Activated CD4-positive, alpha-beta memory T cell treated with anti-CD3 and anti-CD28 coated beads, Interleukin-2, amount 10 ng/mL, durations not matched to agents 7 days and 5 days (primary cell): ENCODE data around the gene CAPN9. TPM values are rescaled to one million over a fixed set of nuclear protein-coding genes. Genes with fewer than 3 reads are reported as not detected.

Experiments
- CTCF ChIA-PET: fragments of 350-600 bp; sonication (Branson Sonifier 250); formaldehyde crosslinking; loops from one replicate; lab custom pipeline; 2021; ENCODE audit warnings: antibody characterized with exemption, inconsistent platforms; lab: Charles Lee
- POLR2A ChIA-PET: fragments of 350-600 bp; sonication (Branson Sonifier 250); formaldehyde crosslinking; loops from one replicate; lab custom pipeline; 2021; ENCODE audit warnings: antibody characterized with exemption; lab: Charles Lee
- DNase-seq: peaks from one replicate; pipeline ENCODE4 v3.0.0-alpha.2; 2020
- H3K27ac Mint-ChIP-seq: one replicate; pipeline ENCODE4 v1.8.0; 2021; ENCODE audit warnings: mild to moderate bottlenecking, mixed read lengths
- H3K27me3 Mint-ChIP-seq: one replicate; pipeline ENCODE4 v1.8.0; 2021; ENCODE audit warnings: mixed read lengths
- H3K36me3 Mint-ChIP-seq: one replicate; pipeline ENCODE4 v1.8.0; 2021; ENCODE audit warnings: low read depth, mixed read lengths
- H3K4me1 Mint-ChIP-seq: one replicate; pipeline ENCODE4 v1.8.0; 2021; ENCODE audit warnings: mixed read lengths
- H3K4me3 Mint-ChIP-seq: one replicate; pipeline ENCODE4 v1.8.0; 2021; ENCODE audit warnings: mild to moderate bottlenecking, mixed read lengths
- H3K9me3 Mint-ChIP-seq: one replicate; pipeline ENCODE4 v1.8.0; 2021; ENCODE audit warnings: mixed read lengths
- total RNA-seq, 2 experiments: library from RNA; stranded (reverse); gene quantifications; one replicate each; pipeline ENCODE4 v1.2.3, GENCODE V29; 2021

The CAPN9 gene
- total RNA-seq, 2 experiments from 2014 or later: not detected

DNA sequence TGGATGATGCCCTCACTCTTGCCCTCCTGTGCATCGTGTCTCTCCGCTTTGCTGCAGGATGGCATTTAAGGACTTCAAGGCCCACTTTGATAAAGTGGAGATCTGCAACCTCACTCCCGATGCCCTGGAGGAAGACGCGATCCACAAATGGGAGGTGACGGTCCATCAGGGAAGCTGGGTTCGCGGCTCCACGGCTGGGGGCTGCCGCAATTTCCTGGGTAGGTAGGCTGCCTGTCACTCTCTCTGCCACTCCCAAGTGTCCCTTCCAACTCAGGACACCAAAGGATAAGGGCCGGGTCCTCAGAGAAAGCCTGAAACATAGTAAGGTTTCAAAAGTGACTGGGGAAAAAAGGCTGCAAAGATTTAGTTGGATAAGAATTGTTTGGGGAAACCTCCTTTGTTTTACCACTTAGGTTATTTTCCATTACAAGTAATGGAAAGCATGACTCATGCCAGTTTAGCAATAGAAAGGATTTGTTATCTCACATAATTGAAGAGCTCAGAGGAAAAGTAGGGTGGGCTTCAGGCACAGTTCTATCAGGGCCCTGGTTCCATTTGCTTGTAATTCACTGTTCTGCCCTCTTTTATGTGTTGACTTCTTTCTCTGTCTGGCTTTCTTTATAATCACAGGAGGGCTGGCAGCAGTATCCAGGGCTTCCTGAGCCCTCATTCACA is 31.9 kb downstream of the CAPN9 start:
- no peaks in the 10 kb centered on the region for H3K36me3 Mint-ChIP-seq
- no peak for DNase-seq
- peaks cover 13% of the 10 kb centered on the region for H3K27me3 Mint-ChIP-seq
- no peak overlapping the region for H3K4me3 Mint-ChIP-seq
- no peaks in the 10 kb centered on the region for H3K9me3 Mint-ChIP-seq
- ChIA-PET CTCF (no interaction called here), POLR2A (no interaction called here)
- H3K27ac Mint-ChIP-seq: no peak overlapping the region
- H3K4me1 Mint-ChIP-seq: no peaks in the 10 kb centered on the region

DNA sequence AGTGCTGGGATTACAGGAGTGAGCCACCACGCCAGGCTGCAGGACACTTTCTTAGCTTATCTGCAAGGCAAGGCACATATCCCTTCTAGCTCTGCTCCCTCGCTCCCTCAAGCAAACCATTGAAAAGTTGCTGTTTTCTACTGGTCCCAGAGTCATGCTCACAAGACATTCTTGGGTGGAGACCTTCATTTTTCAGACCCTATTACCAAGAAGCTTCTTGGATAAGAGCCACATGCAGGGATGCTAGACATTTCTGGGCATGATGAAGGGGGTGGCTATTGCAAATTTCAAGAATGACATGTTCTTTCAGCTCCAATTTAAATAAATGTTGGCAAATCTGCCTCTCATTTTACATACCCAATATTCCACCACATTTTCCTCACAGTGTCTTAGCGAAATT is 33.9 kb downstream of the CAPN9 start:
- Mint-ChIP-seq H3K4me1 (no peaks in the 10 kb centered on the region), H3K9me3 (no peaks in the 10 kb centered on the region), H3K27ac (no peak overlapping the region), H3K27me3 (peaks cover 12% of the 10 kb centered on the region), H3K36me3 (no peaks in the 10 kb centered on the region), H3K4me3 (no peak overlapping the region)
- ChIA-PET POLR2A (no interaction called here), CTCF (no interaction called here)
- DNase-seq: no peak

DNA sequence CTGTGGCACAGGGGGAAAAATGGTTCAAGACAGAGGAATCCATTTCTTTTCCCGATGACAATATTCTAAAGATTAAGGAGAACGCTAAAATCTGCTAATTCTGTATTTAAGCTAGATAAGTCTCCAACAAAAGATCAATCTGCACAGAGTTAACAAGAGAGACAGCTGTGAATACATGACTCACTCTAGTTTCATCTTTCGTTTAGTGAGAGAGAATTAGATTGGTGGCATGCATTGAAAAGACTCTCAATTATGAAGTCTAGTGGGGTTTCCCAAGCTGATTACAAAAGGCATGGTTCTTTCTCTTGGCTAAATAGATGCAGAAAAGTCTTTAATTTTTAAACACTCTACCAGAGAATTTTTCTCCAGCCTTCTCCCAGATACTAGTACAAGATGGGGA is 34.4 kb downstream of the CAPN9 start:
- DNase-seq: no peak
- CTCF ChIA-PET: no interaction called here
- H3K27ac Mint-ChIP-seq: no peak overlapping the region
- POLR2A ChIA-PET: no interaction called here
- peaks cover 8% of the 10 kb centered on the region for H3K27me3 Mint-ChIP-seq
- H3K4me1 Mint-ChIP-seq: no peaks in the 10 kb centered on the region
- no peaks in the 10 kb centered on the region for H3K36me3 Mint-ChIP-seq
- H3K9me3 Mint-ChIP-seq: no peaks in the 10 kb centered on the region
- no peak overlapping the region for H3K4me3 Mint-ChIP-seq

DNA sequence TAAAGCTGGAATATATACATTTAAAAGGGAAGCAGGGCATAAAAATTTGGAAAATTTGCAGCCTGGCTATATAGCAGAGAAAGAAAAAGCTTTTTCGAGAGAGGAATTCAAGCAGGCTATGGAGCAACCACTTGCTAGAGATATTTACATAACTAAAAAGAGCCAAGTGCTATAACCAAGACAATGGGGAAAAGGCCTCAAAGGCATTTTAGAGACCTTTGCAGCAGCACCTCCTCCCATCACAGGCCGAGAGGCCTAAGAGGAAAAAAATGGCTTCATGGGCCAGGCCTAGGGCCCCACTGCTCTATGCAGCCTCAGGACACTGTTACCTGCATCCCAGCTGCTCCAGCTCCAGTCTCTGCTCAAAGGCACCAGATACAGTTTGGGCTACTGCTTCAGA is 37.0 kb downstream of the CAPN9 start:
- ChIA-PET POLR2A (no interaction called here), CTCF (no interaction called here)
- no peak overlapping the region for H3K4me3 Mint-ChIP-seq
- no peaks in the 10 kb centered on the region for H3K9me3 Mint-ChIP-seq
- no peaks in the 10 kb centered on the region for H3K4me1 Mint-ChIP-seq
- peaks cover 8% of the 10 kb centered on the region for H3K27me3 Mint-ChIP-seq
- no peak overlapping the region for H3K27ac Mint-ChIP-seq
- no peaks in the 10 kb centered on the region for H3K36me3 Mint-ChIP-seq
- DNase-seq: no peak

DNA sequence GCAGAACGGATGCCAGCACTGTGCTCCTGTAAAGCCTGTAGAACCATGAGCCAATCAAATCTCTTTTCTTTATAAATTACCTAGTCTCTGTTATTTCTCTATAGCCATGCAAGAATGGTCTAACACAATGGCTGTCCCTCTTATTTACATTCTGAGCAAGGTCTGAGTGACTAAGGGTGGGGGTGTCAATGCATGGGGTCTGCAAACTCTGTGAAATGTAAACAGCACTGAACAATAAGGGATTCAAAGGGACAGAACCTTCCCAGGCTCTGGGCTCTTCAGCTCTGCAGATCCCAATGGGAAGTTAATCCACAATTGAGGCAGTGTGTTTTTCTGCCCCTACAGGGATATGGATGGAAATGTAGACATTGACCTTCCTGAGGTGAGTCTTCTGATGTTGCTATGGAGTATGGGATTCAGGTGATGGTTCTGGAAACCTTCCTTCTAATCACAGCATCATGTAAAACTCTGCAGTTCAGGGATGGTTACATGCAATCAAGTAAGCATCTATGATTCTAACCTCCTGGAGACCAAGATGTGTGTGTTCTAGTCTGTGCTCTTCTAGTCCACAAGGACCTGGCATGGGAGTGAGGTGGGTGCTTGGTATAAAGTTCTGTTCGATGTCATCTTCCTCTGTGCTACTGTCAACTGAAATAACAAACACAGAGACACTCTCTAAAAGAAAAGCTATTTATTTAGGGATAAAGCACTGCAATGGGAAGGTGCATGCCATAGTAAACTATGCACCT is 38.6 kb downstream of the CAPN9 start:
- POLR2A ChIA-PET: no interaction called here
- CTCF ChIA-PET: no interaction called here

DNA sequence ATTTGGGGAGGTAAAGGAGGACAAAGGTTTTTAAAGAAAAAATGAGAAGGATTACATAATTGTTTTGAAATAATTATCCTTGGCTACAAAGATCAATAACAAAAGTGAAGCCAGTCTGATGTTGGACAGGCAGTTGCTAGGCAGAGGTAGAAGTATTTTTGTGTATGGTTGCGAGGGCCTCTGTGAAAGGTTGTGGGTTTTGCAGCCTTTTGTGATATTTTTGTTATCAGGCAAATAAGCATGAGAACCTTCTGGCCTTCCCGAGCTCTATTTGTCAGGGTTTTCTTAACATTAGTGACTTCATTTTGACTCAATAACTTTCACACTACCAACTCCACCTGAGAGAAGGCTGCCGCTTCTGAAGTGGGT is 39.2 kb downstream of the CAPN9 start:
- Mint-ChIP-seq H3K4me3 (no peak overlapping the region), H3K9me3 (no peaks in the 10 kb centered on the region), H3K27me3 (no peaks in the 10 kb centered on the region), H3K36me3 (no peaks in the 10 kb centered on the region), H3K27ac (no peak overlapping the region), H3K4me1 (no peaks in the 10 kb centered on the region)
- CTCF ChIA-PET: no interaction called here
- DNase-seq: no peak
- POLR2A ChIA-PET: no interaction called here

More for the DNA sequence above, 38.6 kb downstream of the CAPN9 start:
- no peak for DNase-seq
- no peaks in the 10 kb centered on the region for H3K36me3 Mint-ChIP-seq
- H3K4me1 Mint-ChIP-seq: no peaks in the 10 kb centered on the region
- no peak overlapping the region for H3K27ac Mint-ChIP-seq
- no peaks in the 10 kb centered on the region for H3K9me3 Mint-ChIP-seq
- H3K4me3 Mint-ChIP-seq: no peak overlapping the region
- H3K27me3 Mint-ChIP-seq: no peaks in the 10 kb centered on the region

DNA sequence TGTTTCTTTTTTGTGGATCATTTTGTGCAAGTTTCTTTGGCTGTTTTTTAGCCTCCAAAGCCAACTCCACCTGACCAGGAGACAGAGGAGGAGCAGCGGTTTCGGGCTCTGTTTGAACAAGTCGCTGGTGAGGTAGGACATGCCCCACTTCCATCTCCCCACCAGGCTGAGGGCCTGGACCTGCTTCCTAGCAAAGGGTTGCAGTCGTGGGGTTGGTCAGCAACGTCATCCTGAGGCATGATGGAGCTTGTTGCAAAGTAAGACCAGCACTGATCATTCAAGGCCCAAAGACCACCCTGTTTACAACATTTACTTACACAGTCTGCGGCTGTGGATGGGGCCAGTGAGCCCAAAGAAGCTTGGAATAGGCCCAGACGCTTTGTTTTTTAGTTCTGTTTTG is 40.3 kb downstream of the CAPN9 start:
- Mint-ChIP-seq H3K36me3 (no peaks in the 10 kb centered on the region), H3K4me3 (no peak overlapping the region)
- CTCF ChIA-PET: no interaction called here

DNA sequence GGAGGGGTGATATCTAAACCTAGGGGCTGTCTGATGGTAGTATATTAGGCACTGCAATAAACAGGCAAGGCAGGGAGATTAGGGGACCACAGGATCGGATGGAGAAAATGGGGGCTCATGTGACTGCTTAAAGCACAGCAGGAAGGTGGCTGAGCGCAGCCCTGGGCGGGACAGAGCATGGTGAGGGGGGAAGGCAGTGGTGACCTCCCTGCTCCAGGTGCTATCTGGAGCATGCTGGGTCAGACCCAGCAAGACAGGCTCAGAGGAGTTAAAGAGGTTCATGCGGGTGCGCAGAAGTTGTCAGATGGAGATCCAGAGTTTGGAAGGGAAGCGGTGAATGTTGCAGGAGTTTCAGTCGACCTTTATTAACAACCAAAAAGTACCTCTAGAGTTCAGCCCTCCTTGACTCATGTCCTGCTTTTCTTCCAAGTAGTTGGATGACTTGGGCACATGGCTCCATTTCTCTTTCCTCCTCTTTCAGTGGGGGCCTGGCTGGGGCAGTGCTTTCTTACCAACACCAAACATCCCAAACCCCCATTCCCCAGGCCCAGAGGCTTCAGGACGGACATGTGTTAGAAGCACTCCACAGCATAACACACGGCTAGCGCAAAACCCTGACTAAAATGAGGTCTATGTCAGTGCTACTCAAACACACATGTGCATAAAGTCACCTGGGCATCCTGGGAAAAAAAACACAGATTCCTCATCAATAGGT is 41.5 kb downstream of the CAPN9 start:
- no peaks in the 10 kb centered on the region for H3K36me3 Mint-ChIP-seq
- no peak for DNase-seq
- no peaks in the 10 kb centered on the region for H3K4me1 Mint-ChIP-seq
- no peaks in the 10 kb centered on the region for H3K9me3 Mint-ChIP-seq
- no peak overlapping the region for H3K27ac Mint-ChIP-seq
- H3K27me3 Mint-ChIP-seq: peaks cover 2% of the 10 kb centered on the region
- POLR2A ChIA-PET: no interaction called here
- H3K4me3 Mint-ChIP-seq: no peak overlapping the region
- CTCF ChIA-PET: no interaction called here

More for the DNA sequence above, 40.3 kb downstream of the CAPN9 start:
- POLR2A ChIA-PET: no interaction called here
- H3K27ac Mint-ChIP-seq: no peak overlapping the region
- no peaks in the 10 kb centered on the region for H3K9me3 Mint-ChIP-seq
- no peaks in the 10 kb centered on the region for H3K4me1 Mint-ChIP-seq
- peaks cover 2% of the 10 kb centered on the region for H3K27me3 Mint-ChIP-seq
- DNase-seq: no peak

DNA sequence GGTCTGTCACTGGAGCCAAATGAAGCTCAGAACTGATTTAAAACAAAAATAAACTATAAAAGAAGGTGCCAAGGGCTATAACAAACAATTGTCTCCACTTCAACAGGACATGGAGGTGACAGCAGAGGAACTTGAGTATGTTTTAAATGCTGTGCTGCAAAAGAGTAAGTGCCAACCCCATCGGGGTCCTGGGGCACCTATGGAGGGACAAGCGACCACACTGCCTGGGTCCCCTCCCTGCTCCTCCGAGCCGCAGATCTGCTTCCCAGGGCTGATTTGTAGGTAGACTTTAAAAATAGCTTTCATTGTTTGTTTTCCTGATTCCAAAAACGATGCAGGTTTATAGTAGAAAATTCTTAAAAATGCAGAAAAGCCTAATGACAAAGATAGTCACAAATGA is 42.8 kb downstream of the CAPN9 start:
- no peaks in the 10 kb centered on the region for H3K36me3 Mint-ChIP-seq
- H3K4me1 Mint-ChIP-seq: no peaks in the 10 kb centered on the region
- no peak for DNase-seq
- H3K27me3 Mint-ChIP-seq: peaks cover 2% of the 10 kb centered on the region
- H3K27ac Mint-ChIP-seq: no peak overlapping the region
- POLR2A ChIA-PET: no interaction called here
- H3K4me3 Mint-ChIP-seq: no peak overlapping the region
- CTCF ChIA-PET: no interaction called here
- H3K9me3 Mint-ChIP-seq: no peaks in the 10 kb centered on the region

DNA sequence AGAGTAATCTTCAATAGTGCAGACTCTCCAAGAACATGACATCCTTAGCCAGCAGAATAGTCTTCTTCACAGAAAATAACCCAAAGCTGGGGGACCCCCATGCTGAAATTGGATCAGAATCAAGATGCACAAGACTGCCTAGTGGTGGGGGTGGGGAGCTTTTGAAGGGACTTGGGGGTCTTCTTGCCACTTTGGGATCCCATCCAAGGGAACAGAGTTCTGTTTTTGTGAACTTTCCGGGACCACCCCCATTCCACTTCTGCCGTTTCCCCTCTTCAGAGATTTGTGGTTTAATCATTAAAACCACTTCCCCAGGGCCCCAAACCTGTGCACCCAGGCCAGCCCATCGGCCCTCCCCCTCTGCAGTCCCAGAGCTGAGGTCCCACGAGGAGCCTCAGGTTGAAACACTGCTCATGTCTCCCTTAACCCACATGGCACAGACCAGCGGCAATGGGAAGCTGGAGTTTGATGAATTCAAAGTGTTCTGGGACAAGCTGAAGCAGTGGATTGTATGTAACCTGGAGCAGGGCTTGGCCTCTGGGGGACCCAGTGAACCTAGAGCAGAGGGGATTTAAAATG is 44.9 kb downstream of the CAPN9 start:
- Mint-ChIP-seq H3K4me1 (no peaks in the 10 kb centered on the region), H3K27ac (no peak overlapping the region), H3K4me3 (no peak overlapping the region), H3K36me3 (no peaks in the 10 kb centered on the region), H3K27me3 (peaks cover 2% of the 10 kb centered on the region), H3K9me3 (no peaks in the 10 kb centered on the region)
- CTCF ChIA-PET: no interaction called here
- POLR2A ChIA-PET: no interaction called here
- no peak for DNase-seq

DNA sequence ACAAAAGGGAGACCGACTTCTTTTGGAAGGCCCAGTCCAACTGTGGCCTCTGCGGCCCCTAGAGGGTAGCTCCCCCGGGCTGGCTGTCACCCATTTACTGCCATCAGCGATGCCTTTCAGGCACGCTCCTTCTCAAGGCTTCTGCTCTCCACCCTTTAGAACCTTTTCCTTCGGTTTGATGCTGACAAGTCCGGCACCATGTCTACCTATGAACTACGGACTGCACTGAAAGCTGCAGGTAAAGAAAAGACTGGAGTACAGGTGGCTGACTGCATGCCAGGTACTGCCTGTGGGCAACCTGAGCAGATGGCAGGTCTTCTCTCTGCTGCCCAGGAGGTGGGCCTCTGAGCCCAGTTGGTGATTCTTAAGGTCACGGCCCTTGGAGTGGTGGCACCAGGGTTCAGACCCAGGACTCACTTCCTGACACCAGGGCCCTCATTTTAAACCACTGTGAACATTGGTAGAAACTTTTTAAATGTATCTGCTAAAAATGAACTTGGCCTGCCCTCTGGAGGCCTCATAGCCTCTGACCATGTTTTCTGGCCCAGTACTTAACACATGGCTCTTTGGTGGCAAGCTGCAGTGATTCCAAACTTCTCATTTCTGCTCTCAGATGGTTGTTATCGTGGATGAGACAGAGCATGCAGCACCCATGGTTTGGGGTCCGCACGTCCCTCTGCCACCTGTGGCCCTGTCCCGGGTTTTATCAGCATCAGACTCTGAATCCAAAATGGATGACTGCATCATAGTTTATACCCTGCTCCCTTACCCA is 45.7 kb downstream of the CAPN9 start:
- Mint-ChIP-seq H3K36me3 (no peaks in the 10 kb centered on the region), H3K9me3 (no peaks in the 10 kb centered on the region), H3K27me3 (peaks cover 2% of the 10 kb centered on the region), H3K27ac (no peak overlapping the region), H3K4me3 (no peak overlapping the region), H3K4me1 (no peaks in the 10 kb centered on the region)
- ChIA-PET CTCF (no interaction called here), POLR2A (no interaction called here)
- DNase-seq: no peak

DNA sequence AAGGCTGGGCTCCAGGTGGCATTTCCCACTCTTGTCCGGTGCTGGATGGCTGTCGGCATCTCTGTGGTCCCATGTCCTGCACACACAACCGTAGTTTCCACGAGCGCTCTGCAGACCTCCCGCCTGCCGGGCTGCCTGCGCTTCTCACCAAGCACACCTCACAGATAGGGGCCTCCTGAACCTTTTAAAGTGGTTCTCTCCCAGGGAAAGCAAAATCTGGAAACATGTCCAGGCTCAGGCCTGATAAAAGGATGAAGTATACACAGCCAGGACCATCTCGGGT is 46.2 kb downstream of the CAPN9 start:
- no peak for DNase-seq
- Mint-ChIP-seq H3K27me3 (peaks cover 2% of the 10 kb centered on the region), H3K27ac (no peak overlapping the region), H3K9me3 (no peaks in the 10 kb centered on the region), H3K4me3 (no peak overlapping the region), H3K4me1 (no peaks in the 10 kb centered on the region), H3K36me3 (no peaks in the 10 kb centered on the region)
- ChIA-PET CTCF (no interaction called here), POLR2A (no interaction called here)

DNA sequence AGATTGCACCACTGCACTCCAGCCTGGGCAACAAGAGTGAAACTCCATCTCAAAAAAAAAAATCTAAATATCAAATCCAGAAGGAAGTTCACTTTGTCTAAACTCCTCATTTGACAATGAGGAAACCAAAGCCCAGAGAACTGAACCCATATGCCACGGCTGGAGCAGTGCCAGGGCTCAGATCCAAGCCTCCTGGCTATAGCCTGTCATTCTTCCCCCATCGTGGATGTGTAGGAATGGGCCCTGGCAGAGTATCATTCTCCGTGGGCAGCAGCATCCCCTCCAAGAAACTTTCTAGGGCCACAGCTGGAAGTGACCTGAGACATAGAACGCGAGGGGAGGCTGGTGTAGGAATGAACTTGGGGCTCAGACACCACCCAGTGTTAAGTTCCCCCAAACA is 47.2 kb downstream of the CAPN9 start:
- ChIA-PET POLR2A (no interaction called here), CTCF (no interaction called here)
- Mint-ChIP-seq H3K9me3 (no peaks in the 10 kb centered on the region), H3K36me3 (no peaks in the 10 kb centered on the region), H3K27me3 (peaks cover 2% of the 10 kb centered on the region), H3K27ac (no peak overlapping the region), H3K4me3 (no peak overlapping the region), H3K4me1 (no peaks in the 10 kb centered on the region)
- DNase-seq: no peak
